Left cardiac atrium (tissue), 2 donors: ENCODE data around the gene ETFRF1. TPM values are rescaled to one million over a fixed set of nuclear protein-coding genes. Genes with fewer than 3 reads are reported as not detected.

Source experiments
- total RNA-seq, 2 donors: library from RNA; stranded (reverse); fragmentation: NEBNext Ultra II Directional; extraction: Animal tissue kit (Norgen Biotek cat#: 25700); gene quantifications; one replicate each; pipeline ENCODE4 v1.2.1, GENCODE V29; 2021
- donor health status: DM: no; HTN: yes; CAD: no; lungs with severe emphysema.
- donor health status: DM: yes; HTN: yes; CAD: no.

The ETFRF1 gene
- total RNA-seq, 2 donors from 2014 or later, result 41.0 to 45.0 TPM

Other genes with a start within 250 kb of the ETFRF1 start
- gene BCAT1, start 246.1 kb upstream of the ETFRF1 start, total RNA-seq, result 10 to 100 TPM; 10.9 to 14.0 TPM
- gene DNAI7, start 77 bp upstream of the ETFRF1 start, total RNA-seq, result 1 to 10 TPM in 1 of 2 donors, under 1 TPM in 1; 0.94 to 1.3 TPM
- 10 to 100 TPM; 12.3 to 14.9 TPM for gene KRAS, start 55.7 kb downstream of the ETFRF1 start, total RNA-seq